Glomerular endothelial cell (primary cell): ENCODE results near the gene PKNOX1. TPM values are rescaled to one million over a fixed set of nuclear protein-coding genes. Genes with fewer than 3 reads are reported as not detected.
"Not testable (repeated sequence)": the region's sequence is repeated elsewhere in the genome, so short reads cannot be mapped to it uniquely, and the experiment has no call there.

ENCODE experiments used
- DNase-seq: peaks from one replicate; pipeline ENCODE4 v3.0.0-alpha.2; 2011; ENCODE audit warnings: low read depth, low spot score; ENCODE audit errors: extremely low read depth
- total RNA-seq: library from RNA; depleted of rRNA; stranded (reverse); fragments of >200 nt; gene quantifications from 2 replicates; pipeline ENCODE4 v1.2.3, GENCODE V29; 2015

Gene PKNOX1
- total RNA-seq, 1 donor from 2014 or later, result 22.9 TPM

DNA sequence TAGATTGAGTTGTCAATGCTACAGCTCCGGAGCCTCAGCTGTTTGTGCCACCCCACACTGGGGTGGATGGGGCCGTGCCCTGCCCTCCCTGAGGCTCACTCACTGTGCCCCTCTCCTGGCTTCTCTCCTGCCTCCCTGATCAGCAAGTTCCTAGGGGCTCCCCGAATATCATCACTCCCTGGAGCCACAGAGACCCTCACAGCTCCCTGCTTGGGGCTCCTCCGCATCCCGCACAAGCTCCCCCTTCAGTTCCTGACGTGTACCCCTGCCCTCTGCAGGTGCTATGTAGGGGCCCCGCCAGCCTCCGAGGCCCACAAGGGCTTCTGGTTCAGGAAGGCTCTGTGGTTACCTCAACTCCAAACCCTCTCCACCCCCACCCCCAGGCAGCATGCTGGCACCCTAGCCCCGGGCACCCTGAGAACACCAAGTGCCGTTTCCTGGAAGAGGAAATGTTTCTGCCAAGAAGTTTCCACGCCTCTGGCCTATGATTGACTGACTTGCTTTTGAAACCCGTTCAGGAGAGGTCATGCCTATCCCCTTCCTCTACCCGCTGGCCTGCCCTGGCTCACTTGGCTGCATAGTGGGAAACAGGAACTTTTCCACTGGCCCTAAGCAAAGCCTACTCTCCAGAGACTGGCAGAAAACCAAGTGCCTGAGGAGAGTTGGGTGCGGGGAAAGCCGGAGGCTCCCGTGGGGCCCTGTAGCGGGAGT lies 71.0 kb downstream of the PKNOX1 start:
- DNase-seq, result not testable (repeated sequence)

DNA sequence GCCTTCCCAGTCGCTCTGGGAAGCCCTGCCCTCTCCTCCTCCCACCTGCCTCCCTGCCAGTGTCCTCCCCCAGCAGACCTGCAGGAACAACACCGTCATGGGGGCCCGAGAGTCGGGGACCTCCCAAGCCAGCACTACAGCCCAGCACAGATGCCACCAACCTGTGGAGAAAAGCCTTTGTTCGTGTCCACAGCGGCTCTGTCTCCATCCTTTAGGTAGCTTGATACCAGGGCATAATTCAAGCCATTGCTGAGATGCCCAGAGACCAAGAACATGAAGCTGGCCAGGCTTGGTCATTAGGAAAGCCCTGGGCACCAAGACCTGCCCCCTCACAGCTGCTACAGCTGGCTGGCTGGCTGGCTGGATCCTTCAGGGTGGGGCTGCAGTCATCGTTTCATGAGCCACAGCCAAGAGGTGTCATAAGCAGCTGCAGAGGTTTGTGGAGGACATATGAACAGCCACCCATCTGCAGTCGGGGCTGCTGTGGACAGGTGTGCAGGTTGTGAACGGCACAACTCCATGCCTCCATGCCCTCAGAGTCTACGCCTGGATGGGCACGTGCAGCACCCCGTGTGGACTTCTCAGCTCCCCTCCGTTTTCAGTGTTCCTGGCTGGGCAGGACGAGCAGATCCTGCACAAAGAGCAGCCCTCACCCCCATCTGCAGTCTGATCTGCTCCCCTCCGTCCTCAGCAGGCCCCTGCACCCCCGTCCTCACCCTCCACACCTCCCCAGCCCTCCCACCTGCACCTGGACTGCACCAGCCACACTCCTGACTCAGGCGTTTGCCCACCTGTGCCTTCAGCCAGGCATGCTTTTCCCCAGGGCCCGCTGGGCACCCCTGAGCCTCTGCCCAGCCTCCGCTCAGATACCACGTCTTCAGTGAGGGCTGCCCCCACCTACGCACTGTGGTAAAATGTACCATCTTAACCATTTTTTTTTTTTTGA lies 71.8 kb downstream of the PKNOX1 start:
- DNase-seq, result not testable (repeated sequence)

DNA sequence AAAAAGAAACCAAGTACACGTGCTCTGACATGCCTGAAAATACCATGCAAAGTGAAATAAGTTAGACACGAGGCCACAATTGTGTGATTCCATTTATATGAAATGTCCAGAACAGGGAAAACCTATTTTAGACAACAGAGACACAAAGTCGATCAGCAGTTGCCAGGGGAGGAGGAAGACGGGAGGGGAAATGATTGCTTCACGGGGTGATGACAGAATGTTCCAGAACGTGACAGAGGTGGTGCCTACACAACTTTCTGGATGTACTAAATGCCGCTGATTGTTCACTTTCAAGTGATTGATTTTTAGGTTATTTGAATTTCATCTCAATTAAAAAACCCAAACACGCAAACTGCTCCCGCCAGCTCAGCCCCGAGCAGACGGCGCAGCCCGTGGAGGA lies 78.8 kb downstream of the PKNOX1 start:
- not testable (repeated sequence) for DNase-seq

DNA sequence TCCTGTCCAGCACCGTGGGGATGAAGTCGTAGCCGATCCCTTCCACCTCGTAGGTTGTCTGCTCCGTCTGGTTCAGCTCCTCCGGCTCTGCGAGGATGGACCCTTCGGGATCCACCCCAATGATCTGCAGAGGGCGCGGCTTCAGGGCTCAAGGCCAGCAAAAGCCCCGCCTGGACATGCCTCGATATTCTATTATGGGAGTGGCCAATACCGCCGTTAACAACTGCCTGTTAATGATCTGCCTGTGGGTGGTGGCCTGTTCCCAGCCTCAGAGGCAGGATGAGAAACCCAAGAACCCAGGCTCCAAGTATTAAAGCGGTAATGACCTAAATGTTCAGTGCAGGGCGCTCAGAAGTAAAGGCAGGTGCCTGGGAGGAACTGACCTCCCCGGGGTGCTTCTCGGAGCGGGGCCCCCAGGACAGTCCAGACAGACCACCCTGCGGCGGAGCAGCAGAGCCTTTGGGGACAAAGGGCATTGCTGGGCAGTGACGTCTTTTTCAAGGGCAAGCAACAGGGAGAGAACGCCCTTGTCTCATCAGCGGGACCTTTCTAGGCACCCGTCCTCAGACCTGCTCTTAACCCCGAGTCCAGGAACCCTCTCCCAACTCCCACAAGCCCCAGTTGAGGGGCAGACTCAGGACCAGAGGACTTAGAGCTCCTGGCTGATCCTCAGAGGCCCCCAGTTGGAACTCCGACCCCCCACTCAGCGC lies 88.7 kb downstream of the PKNOX1 start:
- DNase-seq, result not testable (repeated sequence)

DNA sequence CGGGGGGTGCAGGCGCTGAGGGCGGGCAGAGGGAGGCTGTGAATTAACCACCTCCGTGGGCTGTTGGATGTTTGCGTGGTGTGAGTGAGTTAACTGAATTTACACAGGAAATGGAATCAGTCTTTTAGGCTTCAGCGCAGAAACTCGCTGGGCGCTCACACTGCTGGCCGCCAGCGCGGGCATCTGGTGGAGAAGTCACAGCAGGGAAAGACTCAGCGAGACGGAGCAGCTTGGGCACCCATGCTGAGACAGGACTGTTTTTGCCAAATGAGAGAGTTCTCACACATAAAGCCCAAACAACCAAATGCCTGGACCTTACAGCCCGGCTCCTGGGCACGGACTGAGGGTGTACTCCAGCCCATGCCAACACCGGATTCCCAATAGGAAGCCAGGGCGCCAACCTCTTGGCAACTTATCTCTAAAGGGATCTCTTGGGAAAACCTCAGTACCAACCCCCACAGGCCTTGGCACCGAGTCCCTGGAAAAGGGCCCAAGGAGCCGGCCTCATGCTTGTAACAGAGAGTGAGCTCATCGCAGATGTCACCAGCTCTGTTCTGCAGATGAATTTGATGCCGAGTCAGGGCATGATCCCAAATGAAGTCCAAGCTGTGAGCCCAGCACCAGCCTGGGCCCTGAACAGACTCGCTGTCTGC lies 90.0 kb downstream of the PKNOX1 start:
- not testable (repeated sequence) for DNase-seq

DNA sequence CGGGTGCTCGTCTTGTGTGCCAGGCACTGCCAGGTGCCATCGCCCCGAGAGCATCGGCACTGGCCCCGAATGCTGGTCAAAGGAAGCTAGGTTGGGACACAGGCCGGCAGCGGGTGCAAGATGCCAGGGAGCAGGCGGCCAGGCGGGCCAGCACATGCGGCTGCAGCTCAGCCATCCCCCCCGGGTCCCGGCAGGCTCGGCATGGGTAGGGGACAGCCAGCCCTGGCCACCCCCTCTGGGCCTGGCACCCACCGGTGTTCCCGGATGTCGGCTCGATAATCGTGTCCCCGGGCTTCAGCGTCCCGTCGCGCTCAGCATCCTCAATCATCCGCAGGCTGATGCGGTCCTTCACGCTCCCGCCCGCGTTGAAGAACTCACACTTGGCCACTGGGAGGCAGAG lies 91.6 kb downstream of the PKNOX1 start:
- DNase-seq, result not testable (repeated sequence)

DNA sequence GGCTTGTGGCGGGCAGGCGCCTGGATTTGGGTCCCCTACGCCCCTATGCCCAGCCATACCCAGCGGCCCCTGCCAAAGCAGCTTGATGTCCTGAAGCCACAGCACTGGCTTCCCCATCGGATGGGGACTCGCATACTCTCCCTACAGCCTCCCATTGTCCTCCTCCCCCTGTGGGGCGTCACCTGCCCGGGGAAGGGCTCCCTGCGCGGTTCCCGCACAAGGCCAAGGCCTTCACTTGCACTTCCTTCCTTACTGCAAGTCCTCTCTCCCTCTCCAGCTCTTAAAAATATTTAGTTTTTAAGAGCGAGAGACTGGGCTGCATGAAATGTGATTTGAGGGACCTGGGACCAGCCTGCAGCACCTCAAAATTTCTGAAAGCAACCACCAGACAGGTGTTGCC lies 92.3 kb downstream of the PKNOX1 start:
- DNase-seq, result not testable (repeated sequence)

DNA sequence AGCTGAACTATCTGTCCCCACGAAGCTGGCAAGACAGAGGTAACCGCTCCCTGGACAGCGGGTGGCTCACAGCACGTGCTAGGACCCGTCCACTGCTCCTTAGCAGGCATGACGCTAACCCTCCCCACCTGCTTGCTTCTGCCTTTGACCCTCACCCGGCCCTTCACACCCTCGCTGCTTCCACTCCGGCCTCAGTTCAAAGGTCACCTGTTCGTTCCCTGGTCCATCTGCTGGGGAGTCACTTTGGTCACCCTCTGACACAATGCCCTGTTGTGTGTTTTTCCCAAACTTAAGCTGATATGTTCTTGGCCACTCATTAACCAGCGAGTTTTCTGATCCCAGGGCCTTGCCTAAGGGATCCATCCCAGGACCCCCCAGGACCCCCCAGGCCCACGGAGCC lies 93.7 kb downstream of the PKNOX1 start:
- not testable (repeated sequence) for DNase-seq

DNA sequence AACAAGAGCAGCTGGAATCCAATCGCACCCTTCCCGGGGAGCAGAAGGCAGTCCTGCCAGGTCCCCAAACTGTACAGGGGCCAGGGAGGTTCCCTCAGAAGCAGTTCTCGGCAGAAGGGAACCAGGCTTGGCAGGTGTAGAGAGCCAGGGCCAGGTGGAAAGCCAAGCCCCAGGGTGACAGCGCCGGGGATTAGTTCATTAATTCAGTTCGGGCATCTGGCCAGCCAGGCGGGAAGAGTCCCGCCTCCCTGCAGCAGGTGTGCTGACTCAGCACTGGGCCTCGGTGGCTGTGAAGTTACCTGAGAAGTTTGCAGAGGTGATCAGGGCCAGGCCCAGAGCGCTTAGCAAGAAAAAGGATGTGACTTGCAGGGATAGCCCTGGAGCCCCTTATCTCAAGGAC lies 95.3 kb downstream of the PKNOX1 start:
- DNase-seq, result not testable (repeated sequence)

DNA sequence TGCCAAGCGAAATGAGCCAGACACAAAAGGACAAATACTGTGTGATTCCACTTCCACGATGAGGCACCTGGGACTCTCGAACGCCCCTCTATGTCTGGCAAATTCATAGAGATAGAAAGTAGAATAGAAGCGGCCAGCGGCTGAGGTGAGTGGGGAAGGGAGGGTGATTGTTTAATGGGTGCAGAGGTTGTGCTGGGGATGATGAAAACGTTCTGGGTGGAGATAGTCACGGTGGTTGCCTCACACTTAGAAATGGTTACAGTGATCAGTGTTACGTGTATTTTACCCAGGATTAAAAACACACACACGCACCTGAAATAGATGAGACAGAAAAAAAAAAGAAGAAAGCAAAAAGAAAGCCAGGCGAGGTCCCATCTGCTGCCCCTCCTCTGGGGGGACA lies 98.4 kb downstream of the PKNOX1 start:
- DNase-seq, result not testable (repeated sequence)

DNA sequence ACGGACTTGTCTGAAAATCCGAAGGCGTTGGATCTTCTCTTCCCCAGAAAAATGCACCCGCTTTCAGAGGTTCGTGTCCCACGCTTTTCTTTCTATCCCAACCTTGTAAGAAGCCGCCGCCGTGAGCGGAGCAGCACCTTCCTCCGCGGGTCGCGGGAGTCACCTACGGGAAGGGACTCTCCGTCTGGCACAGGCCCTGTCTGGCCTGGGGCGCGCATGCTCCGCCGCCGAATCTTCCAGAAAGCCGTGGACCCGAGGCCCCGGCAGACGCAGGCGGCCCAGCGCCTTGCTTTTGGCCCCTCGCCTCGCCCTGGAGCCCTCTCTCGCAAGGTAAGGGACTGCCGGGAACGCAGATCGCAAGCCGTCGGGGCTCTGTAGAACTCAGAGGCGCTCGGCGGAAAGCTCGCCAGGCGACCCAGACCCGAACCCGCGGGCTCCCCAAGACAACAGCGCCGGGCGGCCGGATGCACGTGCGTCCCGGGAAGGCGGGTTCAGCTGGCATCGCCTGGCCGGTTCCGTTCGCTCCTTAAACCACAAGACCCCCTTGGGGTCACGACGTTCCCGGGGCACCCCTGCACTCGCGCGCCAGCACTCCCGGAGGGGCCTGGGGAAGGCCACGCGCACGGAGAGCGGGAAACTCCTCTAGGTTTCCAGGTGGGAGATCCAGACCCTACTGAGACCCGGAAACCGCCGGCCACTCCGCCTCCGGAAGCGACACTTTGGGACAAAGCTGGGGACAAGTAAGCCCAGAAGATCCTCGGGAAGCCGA lies 100.2 kb downstream of the PKNOX1 start:
- not testable (repeated sequence) for DNase-seq

DNA sequence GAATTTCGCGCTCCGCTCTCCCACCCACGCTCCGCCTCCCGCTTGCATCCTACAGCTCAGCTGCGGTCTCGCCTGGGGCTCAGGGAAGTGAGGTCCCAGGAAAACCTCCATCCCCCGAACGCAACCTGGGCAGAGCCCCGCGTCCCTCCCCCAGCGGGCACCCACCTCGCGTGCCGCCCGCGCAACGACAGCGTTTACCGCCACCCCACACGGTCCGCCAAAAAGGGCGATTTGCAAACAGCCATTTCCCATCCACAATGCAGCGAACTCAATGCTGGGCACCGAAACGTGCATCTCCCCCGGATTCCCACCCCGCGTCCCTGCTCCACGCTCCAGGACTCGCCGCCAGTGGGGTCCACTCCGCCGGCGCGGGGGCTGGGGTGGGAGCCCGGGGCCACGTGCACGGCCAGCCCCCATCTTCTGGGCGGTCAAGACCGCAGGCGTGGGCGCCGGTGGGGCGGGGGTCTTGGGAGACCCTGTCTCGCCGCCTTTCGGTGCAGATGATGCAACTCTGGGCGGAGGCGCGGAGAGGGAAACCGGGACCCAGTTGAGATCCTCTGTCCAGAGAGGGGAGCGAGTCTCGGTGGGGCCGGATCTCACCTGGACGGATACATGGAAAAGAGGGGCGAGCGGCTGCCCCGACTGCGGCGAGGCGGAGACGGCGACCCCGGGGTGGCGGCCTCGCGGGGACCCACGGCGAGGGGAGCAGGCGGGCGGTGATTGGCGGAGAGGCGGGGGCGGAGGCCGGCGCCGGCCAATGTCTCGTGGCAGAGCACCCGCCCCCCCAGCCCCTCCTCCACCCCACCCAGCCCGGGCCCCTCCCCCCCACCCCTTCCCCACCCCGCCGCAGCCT lies 101.0 kb downstream of the PKNOX1 start, which contains the start of gene CBS:
Gene CBS, minus strand, starts transcription at position 666 of the 853 bp plus-strand sequence. CDS start 3,642 bp downstream, outside the sequence.
- DNase-seq, result not testable (repeated sequence)

DNA sequence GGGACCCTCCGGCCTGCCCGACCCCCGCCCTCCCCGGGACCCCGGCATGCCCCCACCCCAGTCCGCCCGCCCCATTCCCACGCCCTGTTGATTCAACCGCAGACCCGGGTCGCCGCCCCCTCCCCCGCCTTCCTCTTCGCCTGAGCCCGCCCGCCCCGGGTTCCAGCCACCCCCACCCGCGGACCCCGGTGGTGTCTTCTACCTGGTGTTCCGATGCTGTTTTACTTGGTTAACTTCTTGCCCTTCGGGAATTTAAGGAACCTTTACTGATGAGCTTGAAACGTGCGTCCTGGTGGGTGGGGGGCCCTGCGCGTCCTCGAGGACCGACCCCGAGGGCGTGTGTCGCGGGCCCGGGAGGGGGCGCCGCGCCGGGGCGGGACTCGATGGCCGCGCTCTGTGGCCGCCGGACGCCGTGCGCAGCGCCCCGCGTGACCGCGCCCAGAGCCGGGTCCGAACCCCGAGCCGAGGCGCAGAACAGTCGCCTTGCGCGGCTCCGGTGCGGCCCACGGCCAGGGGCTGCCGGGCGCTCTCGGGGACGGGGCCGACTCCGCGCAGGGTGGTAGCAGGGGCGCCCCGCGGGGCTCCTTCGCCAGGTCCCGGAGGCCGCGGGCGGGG lies 101.8 kb downstream of the PKNOX1 start:
- DNase-seq, result not testable (repeated sequence)

DNA sequence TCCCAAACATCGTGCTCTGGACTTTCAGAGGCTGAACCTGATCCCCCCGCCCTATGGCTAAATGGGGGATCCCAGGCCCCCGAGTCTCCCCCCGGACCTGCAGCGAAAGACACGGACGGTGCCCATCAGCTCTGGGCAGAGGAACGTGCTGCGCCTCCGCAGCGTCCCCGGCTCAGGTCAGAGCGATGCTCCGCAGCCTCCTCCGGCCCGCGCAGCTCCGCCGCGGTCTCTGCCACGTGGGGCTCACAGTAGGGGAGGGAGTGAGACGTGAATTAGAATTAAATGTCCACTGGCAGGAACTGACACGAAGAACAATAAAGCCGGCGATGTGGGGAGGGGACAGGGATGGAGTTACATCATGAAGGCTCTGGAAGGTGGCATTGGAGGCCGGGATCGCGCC lies 102.3 kb downstream of the PKNOX1 start:
- not testable (repeated sequence) for DNase-seq

DNA sequence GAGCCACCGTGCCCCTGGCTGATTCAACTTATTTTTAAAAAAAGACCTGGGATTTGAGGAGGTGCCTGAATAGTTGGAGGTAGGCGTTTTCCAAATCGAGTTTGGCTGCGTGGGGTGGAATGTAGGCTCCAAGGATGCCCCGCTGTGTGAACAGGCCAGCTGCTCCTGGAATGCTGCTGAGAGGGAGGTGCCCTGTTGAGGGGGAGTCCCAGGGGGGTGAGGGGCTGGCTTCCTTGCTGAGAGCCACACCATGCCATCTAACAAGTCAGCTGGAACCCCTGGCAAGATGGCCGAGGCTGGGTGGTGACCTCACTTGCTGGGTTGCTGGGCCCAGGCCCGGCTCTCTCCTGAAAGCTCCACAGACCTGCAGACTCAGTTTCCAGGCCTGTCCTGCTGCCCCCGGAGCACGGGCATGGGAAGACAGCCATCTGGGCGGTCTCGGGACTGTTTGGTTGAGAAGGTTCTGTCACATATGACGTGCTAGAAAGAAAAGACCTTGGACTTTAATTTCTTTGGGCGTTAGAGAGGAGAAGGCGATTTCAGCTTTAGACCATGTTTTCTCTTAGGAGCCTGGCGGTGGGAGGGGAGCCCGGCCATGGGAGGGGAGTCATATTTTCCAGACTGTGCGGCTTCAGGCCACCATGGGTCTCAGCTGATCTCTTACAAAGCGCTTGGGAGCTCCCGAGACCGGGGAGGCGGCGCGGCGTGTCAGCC lies 108.4 kb downstream of the PKNOX1 start:
- not testable (repeated sequence) for DNase-seq
